SH-SY5Y (cell line): Measurements from ENCODE around the gene HTR2A.

Experiments used
- GATA2 ChIP-seq: IDR thresholded peaks from 2 replicates; pipeline ENCODE4 v1.6.1; 2011; ENCODE audit warnings: mild to moderate bottlenecking, low read depth, low read length
- GATA3 ChIP-seq: IDR thresholded peaks from 2 replicates; pipeline ENCODE4 v1.6.1; 2011; ENCODE audit warnings: low read depth, mild to moderate bottlenecking, low read length, moderate library complexity

DNA sequence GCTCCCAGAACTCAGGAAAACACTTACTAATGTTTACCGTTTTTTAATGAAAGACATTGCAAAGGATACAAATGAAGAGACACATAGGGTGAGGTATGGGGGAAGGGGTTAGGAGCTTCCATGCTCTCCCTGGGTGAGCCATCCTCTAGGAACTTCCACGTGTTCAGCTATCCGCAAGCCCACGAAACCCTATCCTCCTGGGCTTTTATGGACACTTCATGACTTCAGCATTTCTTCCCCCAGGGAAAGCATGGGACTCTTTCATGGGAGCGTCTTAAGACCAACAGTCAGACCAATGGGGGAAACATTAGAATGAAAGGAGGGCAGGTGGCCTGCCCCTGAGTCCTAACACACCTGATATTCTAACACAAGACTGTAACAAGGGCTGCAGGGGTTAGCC lies 93.3 kb downstream of the HTR2A start:
- TF ChIP-seq GATA2 = no peak
- TF ChIP-seq GATA3 = no peak
